ENCODE results near the gene SHANK3.

- TF ChIP-seq EZH2 (IDR thresholded peaks at IDR 0.05; ENCODE audit: insufficient read depth, poor library complexity, severe bottlenecking) (no peak), EZH2phosphoT487 (IDR thresholded peaks at IDR 0.05; ENCODE audit: insufficient read depth, low read depth) (no peak)
These were observed 19.4 kb upstream of the SHANK3 start for GRCh38 chr22:50653256-50653655.

Data from GM23248 (cell line).